ENCODE measurements around the gene METTL15. TPM values are rescaled to one million over a fixed set of nuclear protein-coding genes. Genes with fewer than 3 reads are reported as not detected.

The METTL15 gene
- total RNA-seq, 4 donors from 2014 or later: 5.3 to 12.2 (median 11.8) TPM

- Histone ChIP-seq H3K27me3 (no peaks in the 10 kb centered on the region), H3K4me3 (no peak overlapping the region), H3K9me3 (no peaks in the 10 kb centered on the region), H3K27ac (no peak overlapping the region), H3K36me3 (no peaks in the 10 kb centered on the region), H3K4me1 (peaks cover 0 to 41% (median 10%) of the 10 kb centered on the region in 3 donors)
- no peak for DNase-seq
- WGBS, 2 donors: 68 to 73% methylated on average over 5 of the region's 5 CpGs
- intact Hi-C loops (cut with DNase I): no loop called here
- no peak for TF ChIP-seq POLR2A (IDR thresholded peaks at IDR 0.05)
- no peak for TF ChIP-seq CTCF (IDR thresholded peaks at IDR 0.05)
Measured at GRCh38 chr11:28105869-28106268, 2.3 kb upstream of the METTL15 start.

GRCh38 chr11:28106353-28107043 is 1.7 kb upstream of the METTL15 start:
- DNase-seq: no peak
- no peaks in the 10 kb centered on the region for H3K9me3 ChIP-seq
- WGBS, 2 donors: 74 to 86% methylated on average over 13 to 14 of the region's 14 CpGs
- no peak for TF ChIP-seq POLR2A (IDR thresholded peaks at IDR 0.05)
- no peak for TF ChIP-seq CTCF (IDR thresholded peaks at IDR 0.05)
- H3K36me3 ChIP-seq: no peaks in the 10 kb centered on the region
- no peak overlapping the region for H3K27ac ChIP-seq
- H3K4me1 ChIP-seq: peaks cover 0 to 47% (median 14%) of the 10 kb centered on the region in 3 donors
- H3K27me3 ChIP-seq: no peaks in the 10 kb centered on the region
- H3K4me3 ChIP-seq: peak overlapping the region in 1 of 4 donors; percentile 69
- intact Hi-C loops (cut with DNase I): no loop called here

GRCh38 chr11:28107191-28107749 is 918 bp upstream of the METTL15 start:
- TF ChIP-seq POLR2A (IDR thresholded peaks at IDR 0.05) (no peak), CTCF (IDR thresholded peaks at IDR 0.05) (no peak)
- WGBS, 2 donors: 1 to 2% methylated on average over 11 of the region's 11 CpGs
- Histone ChIP-seq H3K36me3 (no peaks in the 10 kb centered on the region), H3K27me3 (no peaks in the 10 kb centered on the region), H3K27ac (peak overlapping the region; percentile 72 to 91 (median 87)), H3K4me3 (peak overlapping the region; percentile 41 to 69 (median 61)), H3K9me3 (no peaks in the 10 kb centered on the region), H3K4me1 (peaks cover 0 to 55% (median 14%) of the 10 kb centered on the region in 3 donors)
- DNase-seq: no peak
- intact Hi-C loops (cut with DNase I): no loop called here

GRCh38 chr11:28108958-28109357 is 770 bp downstream of the METTL15 start:
- Histone ChIP-seq H3K9me3 (no peaks in the 10 kb centered on the region), H3K27ac (peak overlapping the region in 3 of 4 donors; percentile 86 to 91 (median 88)), H3K36me3 (peaks cover 0 to 6% (median 2%) of the 10 kb centered on the region in 3 donors), H3K4me3 (peak overlapping the region in 3 of 4 donors; percentile 55 to 69 (median 67)), H3K27me3 (no peaks in the 10 kb centered on the region), H3K4me1 (peaks cover 0 to 56% (median 14%) of the 10 kb centered on the region in 3 donors)
- intact Hi-C loops (cut with DNase I): no loop called here
- 36 to 51% methylated on average over 3 of the region's 3 CpGs for WGBS, 2 donors
- TF ChIP-seq POLR2A (IDR thresholded peaks at IDR 0.05): no peak
- TF ChIP-seq CTCF (IDR thresholded peaks at IDR 0.05): no peak
- DNase-seq: no peak

GRCh38 chr11:28110108-28110820 is 2.1 kb downstream of the METTL15 start:
- Histone ChIP-seq H3K9me3 (no peaks in the 10 kb centered on the region), H3K4me3 (peak overlapping the region; percentile 58 to 74 (median 70)), H3K36me3 (peaks cover 0 to 19% (median 3%) of the 10 kb centered on the region in 3 donors), H3K27me3 (no peaks in the 10 kb centered on the region), H3K27ac (peak overlapping the region; percentile 86 to 91 (median 89)), H3K4me1 (peaks cover 0 to 56% (median 14%) of the 10 kb centered on the region in 3 donors)
- intact Hi-C loops (cut with DNase I): no loop called here
- TF ChIP-seq CTCF (IDR thresholded peaks at IDR 0.05): no peak
- TF ChIP-seq POLR2A (IDR thresholded peaks at IDR 0.05): no peak
- 1% methylated on average over 30 to 31 of the region's 31 CpGs for WGBS, 2 donors
- DNase-seq: peak; percentile 5
